ENCODE results near the gene MAGOHB.
A peak's percentile ranks its signal among the peaks of the same experiment; 100 is the strongest.
"Not testable (repeated sequence)": the region's sequence is repeated elsewhere in the genome, so short reads cannot be mapped to it uniquely, and the experiment has no call there.

Gene MAGOHB

GRCh38 chr12:10613349-10614055, at the start of gene MAGOHB:
Gene MAGOHB, minus strand, starts transcription at chr12:10613609. Its CDS starts 77 bp downstream, at chr12:10613532.
- peak; percentile 91 to 95 for DNase-seq

GRCh38 chr12:10661338-10661737, 47.9 kb upstream of the MAGOHB start:
- no peak for DNase-seq

- no peak for DNase-seq
Observed at GRCh38 chr12:10654003-10654402, 40.6 kb upstream of the MAGOHB start.

GRCh38 chr12:10652192-10652591, 38.8 kb upstream of the MAGOHB start:
- no peak for DNase-seq

- not testable (repeated sequence) for DNase-seq
Observed at GRCh38 chr12:10646576-10646975, 33.2 kb upstream of the MAGOHB start.

- DNase-seq: no peak
Observed at GRCh38 chr12:10645910-10646309, 32.5 kb upstream of the MAGOHB start.

- no peak for DNase-seq
Observed at GRCh38 chr12:10641735-10642500, 28.5 kb upstream of the MAGOHB start.

- no peak for DNase-seq
Observed at GRCh38 chr12:10638728-10639127, 25.3 kb upstream of the MAGOHB start.

GRCh38 chr12:10636611-10637010, 23.2 kb upstream of the MAGOHB start:
- DNase-seq: no peak

GRCh38 chr12:10636124-10636523, 22.7 kb upstream of the MAGOHB start:
- DNase-seq: no peak

- DNase-seq: no peak
Observed at GRCh38 chr12:10635306-10635705, 21.9 kb upstream of the MAGOHB start.

GRCh38 chr12:10634427-10634826, 21.0 kb upstream of the MAGOHB start:
- no peak for DNase-seq

- no peak for DNase-seq
Observed at GRCh38 chr12:10633541-10633940, 20.1 kb upstream of the MAGOHB start.

GRCh38 chr12:10632226-10632625, 18.8 kb upstream of the MAGOHB start:
- DNase-seq: no peak

- no peak for DNase-seq
Observed at GRCh38 chr12:10624605-10625004, 11.2 kb upstream of the MAGOHB start.

GRCh38 chr12:10623131-10623530, 9.7 kb upstream of the MAGOHB start:
- no peak for DNase-seq

- no peak for DNase-seq
Observed at GRCh38 chr12:10621278-10621677, 7.9 kb upstream of the MAGOHB start.

- no peak for DNase-seq
Observed at GRCh38 chr12:10620078-10620779, 6.8 kb upstream of the MAGOHB start.

- DNase-seq: no peak
Observed at GRCh38 chr12:10618338-10618987, 5.1 kb upstream of the MAGOHB start.

GRCh38 chr12:10617863-10618262, 4.5 kb upstream of the MAGOHB start:
- DNase-seq: no peak

GRCh38 chr12:10615532-10615931, 2.1 kb upstream of the MAGOHB start:
- no peak for DNase-seq

GRCh38 chr12:10614056-10614370, 604 bp upstream of the MAGOHB start:
- no peak for DNase-seq

- peak in 1 of 2 experiments; percentile 61 for DNase-seq
Observed at GRCh38 chr12:10612984-10613348, 443 bp downstream of the MAGOHB start.
